ENCODE results near the gene C1RL. TPM values are rescaled to one million over a fixed set of nuclear protein-coding genes. Genes with fewer than 3 reads are reported as not detected.

The C1RL gene
- total RNA-seq, 1 donor from 2014 or later = 80.5 TPM

DNA sequence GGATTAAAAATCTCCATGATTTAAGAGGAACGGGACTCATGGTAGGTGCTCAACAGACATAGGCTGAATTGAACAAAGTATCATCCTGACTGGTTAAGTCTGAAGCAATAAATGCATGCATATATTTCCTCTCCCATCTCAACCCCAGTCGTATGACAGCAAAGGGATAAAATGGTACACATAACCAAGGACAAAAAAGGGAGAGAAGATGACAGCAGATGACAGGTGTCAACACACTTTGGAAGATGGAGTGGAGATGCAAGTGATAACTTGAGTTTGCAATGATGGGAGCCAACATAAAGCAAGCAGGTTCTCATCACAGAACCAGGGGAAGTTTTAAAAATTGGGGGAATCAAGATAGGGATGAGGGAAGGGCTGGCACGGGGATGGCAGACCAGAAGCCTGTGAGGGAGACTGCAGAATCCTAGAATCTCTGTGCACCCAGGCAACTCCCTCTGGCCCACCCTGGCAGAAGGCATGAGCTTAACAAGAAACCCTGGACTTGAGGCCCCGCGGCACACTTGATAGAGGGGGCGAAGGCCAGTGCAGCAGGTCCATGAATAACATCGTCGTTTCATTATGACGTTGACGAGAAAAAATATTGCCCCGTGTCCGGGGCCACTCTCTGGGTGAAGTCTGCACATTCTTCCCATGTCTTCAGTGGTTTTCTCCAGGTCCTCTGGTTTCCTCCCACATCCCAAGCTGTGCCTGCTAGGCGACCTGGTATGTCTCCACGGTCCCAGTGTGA, 5.0 kb downstream of the C1RL start:
- Histone ChIP-seq H3K27me3 (ENCODE audit: low read depth) (no peaks in the 10 kb centered on the region), H3K36me3 (peaks cover 48% of the 10 kb centered on the region), H3K4me3 (no peak overlapping the region), H3K9me3 (no peaks in the 10 kb centered on the region), H3K27ac (no peak overlapping the region), H3K4me1 (peaks cover 23% of the 10 kb centered on the region)
- no peak for ATAC-seq
- intact Hi-C loops (cut with DNase I) = no loop called here
- TF ChIP-seq CTCF (IDR thresholded peaks at IDR 0.05) = no peak
- DNase-seq = no peak

- H3K4me1 ChIP-seq = peaks cover 17% of the 10 kb centered on the region
- DNase-seq (no peak), ATAC-seq (no peak)
- H3K36me3 ChIP-seq = peaks cover 61% of the 10 kb centered on the region
- no peaks in the 10 kb centered on the region for H3K27me3 ChIP-seq (ENCODE audit: low read depth)
- H3K9me3 ChIP-seq = no peaks in the 10 kb centered on the region
- no peak overlapping the region for H3K4me3 ChIP-seq
- TF ChIP-seq CTCF (IDR thresholded peaks at IDR 0.05) = no peak
- intact Hi-C loops (cut with DNase I) = no loop called here
- no peak overlapping the region for H3K27ac ChIP-seq
These were observed 6.4 kb downstream of the C1RL start for GRCh38 chr12:7102582-7102981.

- DNase-seq (no peak), ATAC-seq (peak in 1 of 2 donors; percentile 13)
- H3K36me3 ChIP-seq = peaks cover 67% of the 10 kb centered on the region
- intact Hi-C loops (cut with DNase I) = no loop called here
- H3K9me3 ChIP-seq = no peaks in the 10 kb centered on the region
- no peak for TF ChIP-seq CTCF (IDR thresholded peaks at IDR 0.05)
- no peak overlapping the region for H3K27ac ChIP-seq
- H3K4me3 ChIP-seq = no peak overlapping the region
- H3K27me3 ChIP-seq (ENCODE audit: low read depth) = no peaks in the 10 kb centered on the region
- H3K4me1 ChIP-seq = peaks cover 8% of the 10 kb centered on the region
These were observed 7.3 kb downstream of the C1RL start for GRCh38 chr12:7101694-7102131.

DNA sequence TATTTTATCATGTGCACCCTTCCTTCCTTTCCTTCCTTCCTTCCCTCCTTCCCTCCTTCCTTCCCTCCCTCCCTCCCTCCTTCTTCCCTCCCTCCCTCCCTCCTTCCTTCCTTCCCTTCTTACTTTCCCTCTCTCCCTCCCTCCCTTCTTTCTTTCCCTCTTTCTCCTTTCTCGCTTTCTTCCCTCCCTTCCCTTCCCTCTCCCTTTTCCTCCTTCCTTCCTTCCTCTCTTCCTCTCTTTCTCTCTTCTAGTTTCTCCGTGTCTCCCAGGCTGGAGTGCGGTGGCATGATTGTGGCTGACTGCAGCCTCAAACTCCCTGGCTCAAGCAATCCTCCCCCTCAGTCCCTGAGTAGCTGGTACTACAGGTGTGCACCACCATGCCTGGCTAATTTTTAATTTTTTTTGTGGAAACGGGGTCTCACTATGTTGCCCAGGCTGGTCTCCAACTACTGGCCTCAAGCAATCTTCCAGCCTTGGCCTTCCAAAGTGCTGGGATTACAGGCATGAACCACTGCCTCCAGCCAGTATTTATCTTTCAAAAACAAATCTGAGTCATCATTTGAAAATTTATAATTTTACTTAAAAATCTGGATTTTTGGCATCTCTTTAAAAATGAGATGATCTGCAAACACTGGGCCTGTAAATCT, 7.8 kb downstream of the C1RL start:
- H3K4me3 ChIP-seq = no peak overlapping the region
- peaks cover 69% of the 10 kb centered on the region for H3K36me3 ChIP-seq
- ATAC-seq = no peak
- TF ChIP-seq CTCF (IDR thresholded peaks at IDR 0.05) = no peak
- DNase-seq = no peak
- no peaks in the 10 kb centered on the region for H3K27me3 ChIP-seq (ENCODE audit: low read depth)
- peaks cover 3% of the 10 kb centered on the region for H3K4me1 ChIP-seq
- H3K9me3 ChIP-seq = no peaks in the 10 kb centered on the region
- intact Hi-C loops (cut with DNase I) = no loop called here
- no peak overlapping the region for H3K27ac ChIP-seq

DNA sequence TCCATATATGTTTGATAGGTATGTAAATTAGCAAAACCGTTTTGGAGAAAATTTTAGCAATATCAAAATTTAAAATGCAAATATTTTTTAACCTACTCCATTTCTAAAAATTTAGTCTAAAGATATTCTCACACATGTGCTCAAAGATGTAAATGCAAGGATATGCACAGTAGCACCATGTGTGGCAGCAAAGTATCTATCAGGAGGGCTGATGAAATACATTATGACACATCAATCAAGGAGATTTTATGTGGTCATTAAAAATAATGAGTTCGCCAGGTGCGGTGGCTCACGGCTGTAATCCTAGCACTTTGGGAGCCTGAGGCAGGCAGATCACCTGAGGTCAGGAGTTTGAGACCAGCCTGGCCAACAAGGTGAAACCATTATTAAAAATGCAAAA, 8.8 kb downstream of the C1RL start:
- Histone ChIP-seq H3K27ac (no peak overlapping the region), H3K9me3 (no peaks in the 10 kb centered on the region), H3K4me3 (no peak overlapping the region), H3K36me3 (peaks cover 69% of the 10 kb centered on the region), H3K27me3 (ENCODE audit: low read depth) (no peaks in the 10 kb centered on the region), H3K4me1 (no peaks in the 10 kb centered on the region)
- no peak for TF ChIP-seq CTCF (IDR thresholded peaks at IDR 0.05)
- DNase-seq (no peak), ATAC-seq (no peak)
- intact Hi-C loops (cut with DNase I) = no loop called here
